CD1c-positive myeloid dendritic cell (primary cell): ENCODE data around the gene HYAL4.

Experiments used
- DNase-seq: peaks from one replicate; pipeline ENCODE4 v3.0.0-alpha.2; 2016; ENCODE audit errors: extremely low spot score

Gene HYAL4

DNA sequence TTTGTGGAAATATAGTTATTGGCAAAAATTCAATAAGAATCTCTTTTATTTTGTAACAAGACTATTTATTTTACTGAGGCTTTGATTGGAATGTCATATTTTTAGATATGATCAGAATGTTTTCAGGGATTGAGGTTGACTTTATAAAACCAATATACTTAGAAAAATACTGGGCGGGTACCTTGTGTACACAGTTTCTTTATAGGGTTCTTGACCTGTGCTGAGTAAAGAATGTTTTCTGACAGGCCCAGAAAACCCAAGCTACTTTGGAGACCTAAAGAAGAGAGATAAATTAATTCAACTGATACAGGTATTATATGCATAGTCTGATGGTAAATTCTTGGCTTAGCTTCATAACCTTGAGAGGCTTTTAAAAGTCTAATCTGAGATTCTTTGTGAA is 56.1 kb downstream of the HYAL4 start:
- DNase-seq: no peak

DNA sequence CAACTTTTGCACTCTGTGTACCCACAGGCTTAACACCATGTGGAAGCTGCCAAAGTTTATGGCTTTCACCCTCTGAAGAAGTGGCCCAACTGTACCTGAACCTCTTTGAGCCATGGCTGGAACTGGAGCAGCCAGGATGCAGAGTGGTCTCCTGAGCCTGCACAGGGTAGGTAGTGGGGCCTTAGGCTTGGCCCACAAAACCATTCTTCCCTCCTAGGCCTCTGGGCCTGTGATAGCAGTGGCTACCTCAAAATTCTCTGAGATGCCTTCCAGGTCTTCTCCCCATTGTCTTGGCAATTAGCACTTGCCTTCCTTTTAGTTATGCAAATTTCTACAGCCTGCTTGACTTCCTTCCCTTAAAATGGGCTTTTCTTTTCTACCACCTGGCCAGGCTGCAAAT is 60.7 kb downstream of the HYAL4 start:
- no peak for DNase-seq

DNA sequence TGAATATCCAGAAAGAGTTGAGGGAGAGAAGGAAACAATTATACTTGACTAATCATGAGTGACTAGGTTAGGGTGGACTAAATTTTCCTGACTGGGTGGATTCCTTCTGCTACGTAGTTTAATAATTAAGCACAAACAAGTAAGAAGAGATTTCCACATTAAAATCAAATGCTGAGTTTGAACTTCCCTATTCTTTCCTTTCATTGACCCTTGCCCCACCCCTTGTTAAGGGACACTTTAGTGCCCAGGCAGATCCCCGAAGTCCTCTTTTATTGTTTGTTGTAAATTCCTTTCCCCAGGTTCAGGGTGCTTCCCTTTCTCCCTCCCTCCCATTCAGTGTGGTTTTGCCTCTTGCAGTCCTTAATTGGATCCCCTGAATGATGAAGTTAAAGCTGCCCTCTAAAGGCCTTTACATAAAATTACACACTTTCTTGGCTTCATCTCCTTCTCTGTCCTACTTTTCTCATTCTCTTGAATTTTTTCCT is 71.3 kb downstream of the HYAL4 start:
- peak; percentile 8 for DNase-seq

DNA sequence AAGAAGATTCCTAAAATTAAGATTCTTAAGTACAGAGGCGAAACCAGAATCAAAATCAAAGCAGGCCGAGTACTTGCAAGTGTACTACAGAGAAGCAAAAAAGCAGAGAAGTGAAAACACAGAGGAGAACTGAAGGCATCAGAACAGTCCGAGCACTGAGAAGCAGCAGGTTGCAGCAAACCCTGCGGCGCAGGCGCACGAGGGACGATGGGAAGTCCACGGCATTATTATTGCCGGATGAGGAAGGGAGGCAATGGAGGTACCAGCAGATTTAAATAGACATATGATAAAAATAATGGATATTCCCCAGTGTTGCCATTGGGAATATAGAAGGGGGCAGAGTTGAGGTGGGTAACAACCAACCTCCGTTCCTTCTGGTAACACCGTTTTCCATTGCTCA is 72.9 kb downstream of the HYAL4 start:
- DNase-seq: no peak

DNA sequence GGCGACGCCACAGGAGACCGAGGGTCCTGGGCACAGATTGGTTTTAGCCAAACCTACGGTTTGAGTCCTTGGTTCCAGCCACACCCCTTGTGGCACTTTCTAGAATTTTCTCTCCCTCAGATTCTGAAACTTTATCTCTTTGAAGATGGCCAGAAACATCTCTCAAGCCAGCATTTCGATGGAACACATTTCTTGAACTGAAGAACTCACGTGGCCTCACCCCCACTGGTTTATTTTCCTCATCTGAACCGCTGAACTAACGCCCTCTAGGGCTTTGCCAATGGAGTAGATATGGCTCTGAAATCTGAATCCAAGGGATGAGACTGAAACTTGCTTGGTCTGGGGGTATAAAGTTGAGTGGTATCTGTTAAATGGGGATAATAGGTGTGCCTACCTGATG is 73.3 kb downstream of the HYAL4 start:
- DNase-seq: no peak

DNA sequence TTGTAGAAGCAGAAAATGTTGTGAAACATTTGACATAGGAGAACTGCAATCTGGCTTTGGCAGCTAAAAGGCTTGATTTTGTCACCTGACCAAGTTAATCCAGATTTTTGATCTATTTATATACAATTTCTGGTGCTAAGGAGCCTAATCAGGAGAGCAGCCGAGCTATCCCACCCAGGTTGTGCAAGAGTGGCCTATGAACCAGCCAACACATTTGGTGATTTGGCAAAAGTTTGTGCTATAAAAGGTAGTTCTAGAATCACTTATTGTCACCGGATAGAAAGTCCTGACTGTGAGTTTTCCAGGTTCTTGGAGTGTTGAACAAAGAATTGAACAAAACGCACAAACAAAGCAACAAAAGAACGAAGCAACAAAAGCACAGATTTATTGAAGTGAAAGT is 78.6 kb downstream of the HYAL4 start:
- DNase-seq: no peak

DNA sequence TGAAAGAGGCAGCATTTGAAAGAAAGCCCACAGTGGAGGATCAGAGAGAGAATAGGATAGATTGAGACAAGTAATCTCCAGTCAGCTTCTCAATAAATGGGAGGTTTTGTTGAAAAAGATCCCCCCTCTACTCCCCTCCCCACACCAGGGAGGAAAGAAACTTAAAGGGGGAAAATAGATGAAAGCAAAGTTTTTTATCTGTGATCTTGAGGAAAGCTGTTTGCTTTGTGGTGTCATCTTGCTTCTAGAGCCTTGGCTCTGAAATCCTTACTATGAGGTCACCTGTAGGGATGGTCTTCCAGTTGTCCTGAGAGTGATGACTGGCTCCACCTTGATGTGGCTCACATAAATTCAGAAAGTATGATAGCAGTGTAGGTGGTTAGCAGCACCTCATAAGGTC is 80.0 kb downstream of the HYAL4 start, which contains the start of gene SPAM1:
Gene SPAM1, plus strand, starts transcription at position 301 of the 400 bp plus-strand sequence. CDS start 28,330 bp downstream, outside the sequence.
- no peak for DNase-seq
